ENCODE data around the gene AZIN2.

The AZIN2 gene

DNA sequence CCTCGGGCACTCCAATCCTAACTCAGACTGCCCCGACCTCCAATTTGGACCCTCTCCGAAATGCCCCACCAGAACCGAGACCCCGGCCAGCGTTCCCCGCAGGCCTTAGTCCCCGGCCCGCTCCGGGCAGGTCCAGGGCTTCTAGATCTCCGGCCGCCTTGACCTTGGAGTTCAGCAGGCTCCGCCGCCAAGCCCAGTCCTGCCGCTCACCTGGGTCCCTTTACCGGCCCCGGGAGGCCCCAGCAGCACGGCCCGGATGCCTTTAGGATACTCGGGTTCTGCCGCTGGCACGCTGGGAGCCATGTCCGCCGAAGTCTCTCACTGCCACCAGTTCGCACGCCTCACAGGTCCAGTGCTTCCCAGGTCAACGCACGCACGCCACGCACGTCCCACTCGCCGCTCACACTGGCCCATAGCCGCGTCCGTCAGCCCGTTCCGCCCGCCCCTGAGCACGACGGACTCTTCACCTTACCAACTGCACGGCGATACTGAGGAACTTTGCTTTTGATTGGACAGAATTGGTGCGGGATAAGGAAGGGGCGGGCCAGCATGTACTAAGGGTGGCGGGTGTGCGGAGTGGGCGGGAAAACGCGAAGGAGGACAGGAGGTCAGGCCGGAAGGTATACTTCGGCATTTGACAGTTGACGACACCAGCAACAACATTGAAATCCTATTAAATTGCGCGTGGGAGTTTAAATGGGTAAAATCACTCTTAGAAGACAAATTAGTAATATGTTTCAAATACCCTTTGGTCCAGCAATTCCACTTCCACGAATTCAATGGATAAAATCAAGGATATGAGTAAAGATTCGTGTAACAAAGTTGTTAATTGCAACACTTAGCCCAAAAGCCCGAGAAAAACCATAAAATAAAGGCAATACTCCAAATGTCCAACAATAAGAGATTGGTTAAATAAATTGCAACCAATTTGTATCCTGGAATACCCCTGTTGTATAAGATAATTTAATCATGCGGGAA is 44.1 kb upstream of the AZIN2 start, which contains the start of gene AK2:
TSS of gene AK2 (minus strand) at position 358 of the 978 bp plus-strand sequence. CDS start at position 303, 55 bp downstream.
- Histone ChIP-seq H3K4me2 (ENCODE audit: low read length) (peak within 1 kb of the TSS; percentile 90), H3K4me3 (ENCODE audit: low read length) (peak within 1 kb of the TSS; percentile 93), H3K79me2 (ENCODE audit: low read length) (peaks cover 49% of the 10 kb centered on the region), H3K4me1 (ENCODE audit: low read length) (peaks cover 12% of the 10 kb centered on the region), H2AFZ (ENCODE audit: low read depth, low read length) (peak within 1 kb of the TSS; percentile 95), H3K27me3 (ENCODE audit: low read depth, low read length) (no peaks in the 10 kb centered on the region), H3K36me3 (replicated peaks; ENCODE audit: low read depth, low read length) (peaks cover 13% of the 10 kb centered on the region), H4K20me1 (ENCODE audit: insufficient read depth, low read length) (peaks cover 7% of the 10 kb centered on the region; the same call in 1 of the 2 replicates), H3K27ac (ENCODE audit: low read length) (peak within 1 kb of the TSS; percentile 21), H3K9me3 (ENCODE audit: insufficient read depth, low read length) (no peaks in the 10 kb centered on the region), H3K9ac (ENCODE audit: low read length) (peak within 1 kb of the TSS; percentile 87)
- TF ChIP-seq, protein P1, sequence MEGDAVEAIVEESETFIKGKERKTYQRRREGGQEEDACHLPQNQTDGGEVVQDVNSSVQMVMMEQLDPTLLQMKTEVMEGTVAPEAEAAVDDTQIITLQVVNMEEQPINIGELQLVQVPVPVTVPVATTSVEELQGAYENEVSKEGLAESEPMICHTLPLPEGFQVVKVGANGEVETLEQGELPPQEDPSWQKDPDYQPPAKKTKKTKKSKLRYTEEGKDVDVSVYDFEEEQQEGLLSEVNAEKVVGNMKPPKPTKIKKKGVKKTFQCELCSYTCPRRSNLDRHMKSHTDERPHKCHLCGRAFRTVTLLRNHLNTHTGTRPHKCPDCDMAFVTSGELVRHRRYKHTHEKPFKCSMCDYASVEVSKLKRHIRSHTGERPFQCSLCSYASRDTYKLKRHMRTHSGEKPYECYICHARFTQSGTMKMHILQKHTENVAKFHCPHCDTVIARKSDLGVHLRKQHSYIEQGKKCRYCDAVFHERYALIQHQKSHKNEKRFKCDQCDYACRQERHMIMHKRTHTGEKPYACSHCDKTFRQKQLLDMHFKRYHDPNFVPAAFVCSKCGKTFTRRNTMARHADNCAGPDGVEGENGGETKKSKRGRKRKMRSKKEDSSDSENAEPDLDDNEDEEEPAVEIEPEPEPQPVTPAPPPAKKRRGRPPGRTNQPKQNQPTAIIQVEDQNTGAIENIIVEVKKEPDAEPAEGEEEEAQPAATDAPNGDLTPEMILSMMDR (IDR thresholded peaks at IDR 0.05; ENCODE audit: low read depth, low read length), result no peak
- TF ChIP-seq EZH2phosphoT487 (IDR thresholded peaks at IDR 0.05; ENCODE audit: low read depth), result no peak

GRCh38 chr1:33039840-33040239 is 41.1 kb upstream of the AZIN2 start:
- Histone ChIP-seq H3K27me3 (ENCODE audit: low read depth, low read length) (no peaks in the 10 kb centered on the region), H3K79me2 (ENCODE audit: low read length) (peaks cover 19% of the 10 kb centered on the region), H2AFZ (ENCODE audit: low read depth, low read length) (no peak overlapping the region), H3K36me3 (replicated peaks; ENCODE audit: low read depth, low read length) (no peaks in the 10 kb centered on the region), H3K9ac (ENCODE audit: low read length) (no peak overlapping the region), H3K4me2 (ENCODE audit: low read length) (no peak overlapping the region), H3K4me1 (ENCODE audit: low read length) (peaks cover 12% of the 10 kb centered on the region), H3K27ac (ENCODE audit: low read length) (no peak overlapping the region), H3K9me3 (ENCODE audit: insufficient read depth, low read length) (no peaks in the 10 kb centered on the region), H4K20me1 (ENCODE audit: insufficient read depth, low read length) (no peaks in the 10 kb centered on the region), H3K4me3 (ENCODE audit: low read length) (no peak overlapping the region)
- TF ChIP-seq, protein P1 (IDR thresholded peaks at IDR 0.05; ENCODE audit: low read depth, low read length), result no peak
- TF ChIP-seq EZH2phosphoT487 (IDR thresholded peaks at IDR 0.05; ENCODE audit: low read depth), result no peak

DNA sequence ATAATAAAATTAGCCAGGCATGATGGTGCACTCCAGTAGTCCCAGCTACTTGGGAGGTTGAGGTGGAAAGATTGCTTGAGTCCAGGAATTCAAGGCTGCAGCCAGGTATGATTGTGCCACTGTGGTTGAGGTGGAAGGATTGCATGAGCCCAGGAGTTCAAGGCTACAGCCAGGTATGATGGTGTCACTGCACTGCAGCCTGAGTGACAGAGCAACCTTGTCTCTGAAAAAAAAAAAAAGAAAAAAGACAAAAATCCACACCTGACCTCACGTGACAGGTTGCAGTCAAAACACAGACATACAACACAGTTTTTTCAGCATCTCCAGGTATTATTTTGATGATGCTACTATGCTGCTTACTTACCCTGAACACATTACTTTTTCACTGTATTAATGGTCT is 39.9 kb upstream of the AZIN2 start:
- Histone ChIP-seq H3K79me2 (ENCODE audit: low read length) (peaks cover 7% of the 10 kb centered on the region), H3K9me3 (ENCODE audit: insufficient read depth, low read length) (no peaks in the 10 kb centered on the region), H3K27me3 (ENCODE audit: low read depth, low read length) (no peaks in the 10 kb centered on the region), H3K4me2 (ENCODE audit: low read length) (no peak overlapping the region), H3K4me1 (ENCODE audit: low read length) (peaks cover 4% of the 10 kb centered on the region), H4K20me1 (ENCODE audit: insufficient read depth, low read length) (no peaks in the 10 kb centered on the region), H3K9ac (ENCODE audit: low read length) (no peak overlapping the region), H3K36me3 (replicated peaks; ENCODE audit: low read depth, low read length) (no peaks in the 10 kb centered on the region), H3K27ac (ENCODE audit: low read length) (no peak overlapping the region), H3K4me3 (ENCODE audit: low read length) (no peak overlapping the region), H2AFZ (ENCODE audit: low read depth, low read length) (no peak overlapping the region)
- no peak for TF ChIP-seq EZH2phosphoT487 (IDR thresholded peaks at IDR 0.05; ENCODE audit: low read depth)
- TF ChIP-seq, protein P1 (IDR thresholded peaks at IDR 0.05; ENCODE audit: low read depth, low read length), result no peak

- Histone ChIP-seq H3K27ac (ENCODE audit: low read length) (no peak overlapping the region), H3K4me3 (ENCODE audit: low read length) (no peak overlapping the region), H3K79me2 (ENCODE audit: low read length) (no peaks in the 10 kb centered on the region), H2AFZ (ENCODE audit: low read depth, low read length) (no peak overlapping the region), H3K4me2 (ENCODE audit: low read length) (no peak overlapping the region), H3K27me3 (ENCODE audit: low read depth, low read length) (no peaks in the 10 kb centered on the region), H3K9ac (ENCODE audit: low read length) (no peak overlapping the region), H4K20me1 (ENCODE audit: insufficient read depth, low read length) (no peaks in the 10 kb centered on the region), H3K4me1 (ENCODE audit: low read length) (no peaks in the 10 kb centered on the region), H3K36me3 (replicated peaks; ENCODE audit: low read depth, low read length) (no peaks in the 10 kb centered on the region), H3K9me3 (ENCODE audit: insufficient read depth, low read length) (no peaks in the 10 kb centered on the region)
- TF ChIP-seq, protein P1 (IDR thresholded peaks at IDR 0.05; ENCODE audit: low read depth, low read length), result no peak
- TF ChIP-seq EZH2phosphoT487 (IDR thresholded peaks at IDR 0.05; ENCODE audit: low read depth), result no peak
Measured at GRCh38 chr1:33042831-33043230, 38.1 kb upstream of the AZIN2 start.
